GM21717 (cell line): Measurements from ENCODE around the gene KCNMB3.
A peak's percentile ranks its signal among the peaks of the same experiment; 100 is the strongest.
"Not testable (repeated sequence)": the region's sequence is repeated elsewhere in the genome, so short reads cannot be mapped to it uniquely, and the experiment has no call there.

ENCODE experiments used
- ATAC-seq: cut with Tn5 transposase; IDR thresholded peaks from one replicate; pipeline ENCODE4 v1.9.1; 2021; ENCODE audit warnings: mild to moderate bottlenecking, moderate library complexity; ENCODE audit not compliant: unreplicated experiment

The KCNMB3 gene, protein sequence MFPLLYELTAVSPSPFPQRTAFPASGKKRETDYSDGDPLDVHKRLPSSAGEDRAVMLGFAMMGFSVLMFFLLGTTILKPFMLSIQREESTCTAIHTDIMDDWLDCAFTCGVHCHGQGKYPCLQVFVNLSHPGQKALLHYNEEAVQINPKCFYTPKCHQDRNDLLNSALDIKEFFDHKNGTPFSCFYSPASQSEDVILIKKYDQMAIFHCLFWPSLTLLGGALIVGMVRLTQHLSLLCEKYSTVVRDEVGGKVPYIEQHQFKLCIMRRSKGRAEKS

DNA sequence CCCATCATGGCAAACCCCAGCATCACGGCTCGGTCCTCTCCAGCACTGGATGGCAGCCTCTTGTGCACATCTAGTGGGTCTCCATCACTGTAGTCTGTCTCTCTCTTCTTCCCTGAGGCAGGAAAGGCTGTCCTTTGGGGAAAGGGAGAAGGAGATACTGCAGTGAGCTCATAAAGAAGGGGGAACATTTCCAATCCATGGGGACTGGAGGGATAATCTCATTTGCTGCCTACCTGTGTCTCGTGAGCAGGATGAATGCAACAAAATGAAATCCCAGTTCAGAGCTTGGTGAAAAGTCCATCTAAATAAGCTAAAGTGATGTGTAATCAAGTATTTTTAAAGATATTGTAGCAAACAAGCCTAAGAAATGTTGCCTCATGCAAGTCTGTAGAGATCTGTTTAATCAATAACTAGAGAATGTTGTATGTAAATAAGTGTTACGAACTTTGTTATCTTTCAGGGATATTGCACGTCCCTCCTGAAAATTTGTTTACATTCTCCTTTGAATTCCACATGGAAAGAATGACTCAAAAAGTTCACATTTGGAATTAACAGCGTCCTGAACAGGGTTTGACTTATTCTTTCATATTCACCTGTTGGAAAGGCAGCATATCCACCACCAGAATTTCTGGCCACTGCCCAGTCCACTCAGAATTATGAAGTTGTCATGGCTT is at the start of gene KCNMB3:
Gene KCNMB3 (minus strand): TSS at position 312 of the 674 bp plus-strand sequence. CDS start 124 bp downstream, at position 188.
- ATAC-seq, result no peak

DNA sequence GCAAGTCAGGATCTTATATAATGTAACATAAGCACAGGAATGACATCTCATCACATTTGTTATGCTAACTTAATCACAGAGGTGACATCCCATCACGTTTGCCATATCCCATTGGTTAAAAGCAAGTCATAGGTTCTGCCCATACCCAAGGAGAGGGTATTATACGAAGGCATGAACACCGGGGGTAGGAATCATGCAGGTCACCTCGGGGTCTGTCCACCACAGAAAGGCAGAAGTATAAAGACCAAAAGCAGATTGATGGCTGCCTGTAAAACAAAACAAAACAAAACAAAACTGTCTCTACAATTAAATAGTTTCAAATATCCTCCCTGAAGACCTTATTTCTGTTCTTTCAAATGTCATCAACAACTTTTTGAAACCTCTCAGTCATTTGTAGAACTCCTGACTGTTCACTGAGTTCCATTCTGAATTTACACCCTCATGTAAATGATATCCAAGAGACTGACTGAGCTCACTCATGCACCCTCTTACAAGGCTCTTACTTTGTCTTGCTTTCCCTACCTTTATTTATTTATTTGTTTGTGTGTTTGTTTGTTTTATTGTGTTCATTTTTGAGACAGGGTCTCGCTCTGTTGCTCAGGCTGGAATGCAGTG is 49.2 kb upstream of the KCNMB3 start:
- ATAC-seq, result peak; percentile 49

- ATAC-seq, result no peak
These were observed 48.4 kb upstream of the KCNMB3 start for GRCh38 chr3:179299316-179299715.

- no peak for ATAC-seq
These were observed 47.2 kb upstream of the KCNMB3 start for GRCh38 chr3:179297971-179298725.

DNA sequence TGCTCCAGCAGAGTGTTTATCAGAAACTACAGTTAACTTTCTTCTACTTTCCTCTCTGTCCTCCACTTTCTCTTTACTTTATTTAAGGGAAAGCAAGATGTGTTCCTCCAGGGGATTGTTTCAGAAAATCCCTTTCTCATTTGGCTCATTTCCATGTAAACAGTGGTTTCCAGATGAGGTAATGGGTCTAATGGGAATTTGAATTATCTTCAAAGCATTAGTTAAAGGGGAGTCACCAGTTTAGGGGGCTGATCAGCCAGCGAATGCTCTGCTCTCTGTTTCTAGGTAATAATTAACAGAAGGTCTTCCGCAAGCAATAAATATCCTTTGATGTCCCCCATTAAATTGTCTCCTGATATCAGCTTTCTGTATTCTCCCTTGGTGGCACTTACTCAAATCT is 41.5 kb upstream of the KCNMB3 start:
- no peak for ATAC-seq

DNA sequence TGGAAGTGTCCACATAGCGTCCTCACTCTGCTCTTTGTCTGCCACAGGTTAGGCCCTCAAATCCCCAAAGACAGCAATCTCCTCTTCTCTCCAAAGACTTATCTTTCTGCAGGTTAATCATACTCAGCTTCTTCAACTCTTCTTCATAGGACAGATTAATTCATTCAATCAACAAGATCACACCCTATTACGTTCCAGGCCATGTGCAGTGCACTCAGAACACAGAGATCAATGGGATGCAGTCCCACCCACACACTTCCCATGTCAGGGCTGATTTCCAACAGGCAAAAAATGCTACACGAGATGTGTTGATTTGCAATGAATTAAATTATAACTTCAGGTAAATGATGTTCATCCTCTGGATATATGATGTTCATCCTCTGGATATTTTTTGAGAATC is 38.4 kb upstream of the KCNMB3 start:
- no peak for ATAC-seq

DNA sequence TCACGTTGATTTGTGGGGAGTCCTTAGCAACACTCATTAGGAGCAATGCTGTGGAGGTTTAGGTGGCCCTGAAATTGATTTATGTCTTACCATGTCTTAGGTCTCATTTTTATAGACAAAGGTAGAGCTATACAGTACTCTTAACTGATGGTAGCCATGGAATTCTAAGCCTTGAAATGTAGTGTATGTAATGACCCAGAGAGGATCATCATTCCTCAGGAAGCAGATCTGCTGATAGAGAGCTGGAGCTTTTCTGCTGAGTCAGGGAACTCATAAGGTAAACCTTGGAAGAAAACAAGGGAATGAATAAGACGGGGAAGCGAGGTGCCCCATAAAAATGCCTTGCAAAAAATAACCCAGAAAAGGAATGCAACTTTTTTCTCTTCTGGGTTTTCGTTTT is 37.9 kb upstream of the KCNMB3 start:
- no peak for ATAC-seq

DNA sequence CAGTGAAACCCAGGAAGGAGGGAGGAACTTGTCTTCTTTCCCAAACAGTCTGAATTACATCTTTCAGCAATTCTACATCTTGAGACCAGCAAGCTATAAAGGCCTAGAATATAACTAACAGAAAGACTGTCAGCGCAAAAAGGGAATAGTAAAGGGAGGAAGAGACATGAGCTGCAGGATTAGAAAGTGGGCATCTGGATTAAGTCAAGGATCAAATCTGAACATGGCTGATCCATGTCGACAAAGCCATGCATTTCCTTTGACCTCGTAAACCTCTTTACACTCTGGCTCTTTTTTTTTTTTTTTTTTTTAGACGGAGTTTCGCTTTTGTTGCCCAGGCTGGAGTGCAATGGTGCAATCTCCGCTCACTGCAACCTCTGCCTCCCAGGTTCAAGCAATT is 35.4 kb upstream of the KCNMB3 start:
- no peak for ATAC-seq

DNA sequence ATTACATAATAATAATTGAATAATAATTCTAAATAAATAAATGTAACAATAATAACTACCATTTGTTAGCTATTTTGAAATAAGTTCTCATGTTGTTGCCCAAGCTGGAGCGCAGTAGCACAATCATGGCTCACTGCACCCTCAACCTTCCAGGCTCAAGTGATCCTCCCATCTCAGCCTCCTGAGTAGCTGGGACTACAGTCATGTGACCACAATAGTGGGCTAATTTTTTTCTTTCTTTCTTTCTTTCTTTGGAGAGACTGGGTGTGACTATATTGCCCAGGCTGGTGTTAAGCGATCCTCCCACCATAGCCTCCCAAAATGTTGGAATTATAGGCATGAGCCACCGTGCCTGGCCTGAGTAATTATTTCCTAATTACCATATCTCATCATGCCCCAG is 30.9 kb upstream of the KCNMB3 start:
- no peak for ATAC-seq

DNA sequence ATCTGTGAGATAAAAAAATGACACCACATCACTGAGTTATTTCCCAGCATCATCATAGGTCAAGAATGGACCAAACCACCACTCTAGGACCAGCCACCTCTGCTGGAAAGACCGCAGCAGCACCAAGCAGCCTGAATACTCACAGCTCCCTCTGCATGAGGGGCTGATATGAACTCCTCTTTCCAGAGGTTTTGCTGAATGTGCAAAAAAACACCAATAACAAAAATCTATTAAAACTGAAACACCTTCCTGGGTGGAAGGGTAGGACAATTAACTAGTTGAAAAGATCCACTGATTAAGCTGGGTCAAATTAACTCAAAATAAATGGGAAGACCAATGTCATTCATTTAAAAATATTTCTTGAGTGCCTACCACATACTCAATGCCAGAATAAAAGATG is 28.9 kb upstream of the KCNMB3 start:
- ATAC-seq, result no peak

GRCh38 chr3:179278932-179279693 is 28.2 kb upstream of the KCNMB3 start:
- no peak for ATAC-seq

GRCh38 chr3:179278151-179278550 is 27.2 kb upstream of the KCNMB3 start:
- ATAC-seq, result no peak

DNA sequence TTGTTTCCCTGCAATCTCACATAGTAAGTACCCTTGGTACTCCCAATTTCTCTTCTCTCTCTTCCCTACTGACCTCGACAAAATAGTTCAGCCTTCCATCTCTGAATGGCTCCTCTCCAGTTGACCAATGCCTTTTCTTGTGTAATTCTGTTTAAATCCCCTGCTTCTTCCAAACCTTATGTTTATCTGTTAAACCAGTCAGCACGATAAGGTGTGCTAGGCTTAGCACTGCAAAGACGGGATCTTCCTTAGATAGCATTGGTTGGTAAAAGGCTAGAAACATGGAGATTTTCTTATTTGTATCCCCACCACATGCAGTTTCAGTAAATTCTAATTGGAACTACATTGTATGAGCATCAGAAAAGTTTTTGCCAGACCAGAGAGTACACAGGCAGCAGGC is 25.8 kb upstream of the KCNMB3 start:
- no peak for ATAC-seq

- ATAC-seq, result no peak
These were observed 25.1 kb upstream of the KCNMB3 start for GRCh38 chr3:179276001-179276400.

DNA sequence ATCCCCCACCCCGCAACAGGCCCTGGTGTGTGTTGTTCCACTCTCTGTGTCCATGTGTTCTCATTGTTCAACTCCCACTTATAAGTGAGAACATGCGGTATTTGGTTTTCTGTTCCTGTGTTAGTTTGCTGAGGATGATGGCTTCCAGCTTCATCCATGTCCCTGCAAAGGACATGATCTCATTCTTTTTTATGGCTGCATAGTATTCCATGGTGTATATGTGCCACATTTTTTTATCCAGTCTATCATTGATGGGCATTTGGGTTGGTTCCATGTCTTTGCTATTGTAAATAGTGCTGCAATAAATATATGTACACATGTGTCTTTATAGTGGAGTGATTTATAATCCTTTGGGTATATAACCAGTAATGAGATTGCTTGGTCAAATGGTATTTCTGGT is 23.5 kb upstream of the KCNMB3 start:
- not testable (repeated sequence) for ATAC-seq

- no peak for ATAC-seq
These were observed 21.5 kb upstream of the KCNMB3 start for GRCh38 chr3:179272385-179272784.

GRCh38 chr3:179269152-179269707 is 18.3 kb upstream of the KCNMB3 start:
- ATAC-seq, result no peak

GRCh38 chr3:179268400-179269051 is 17.6 kb upstream of the KCNMB3 start:
- no peak for ATAC-seq

DNA sequence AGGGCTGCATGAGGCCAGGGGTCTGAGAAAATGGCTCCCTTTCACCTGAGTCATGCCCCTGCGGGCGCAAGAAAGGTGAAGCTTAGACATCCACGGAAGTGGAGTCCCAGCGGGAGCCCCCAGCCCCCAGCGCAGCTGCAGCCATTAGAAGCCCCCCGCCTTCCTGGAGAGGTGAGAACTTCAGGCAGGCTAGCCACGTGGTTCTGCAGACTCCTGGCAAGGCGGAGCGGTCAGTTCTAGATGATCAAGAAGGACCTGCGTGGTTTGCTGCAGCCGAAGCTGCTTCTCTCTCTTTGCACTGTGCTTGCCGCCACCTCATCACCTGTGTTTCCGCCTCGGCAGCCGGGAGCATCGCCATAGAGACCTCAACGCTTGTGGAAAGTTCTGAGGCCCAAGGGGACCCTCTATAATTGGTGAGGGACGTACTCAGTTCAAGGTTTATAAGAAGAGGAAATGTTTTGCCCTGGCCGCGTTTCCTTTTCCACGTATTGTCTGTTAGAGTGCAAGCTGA is 15.8 kb upstream of the KCNMB3 start:
- no peak for ATAC-seq

GRCh38 chr3:179265875-179266274 is 15.0 kb upstream of the KCNMB3 start:
- peak; percentile 58 for ATAC-seq
